Activated CD4-positive, CD25-positive, alpha-beta regulatory T cell treated with anti-CD3 and anti-CD28 coated beads, Interleukin-2, amount 50 U/mL, for 24 hours (primary cell): ENCODE results near the gene FAM228A.
"Not testable (repeated sequence)": the region's sequence is repeated elsewhere in the genome, so short reads cannot be mapped to it uniquely, and the experiment has no call there.

Experiments
- ATAC-seq, 2 donors: fragments of 150-1000 bp; cut with Tn5 transposase; one replicate each; pipeline ENCODE4 v1.10.0; 2021; ENCODE audit warnings: mild to moderate bottlenecking in 1 of 2, moderate library complexity in 1 of 2

Gene FAM228A

GRCh38 chr2:24191848-24192247 is 17.0 kb downstream of the FAM228A start:
- ATAC-seq = no peak

- ATAC-seq = not testable (repeated sequence)
Observed at GRCh38 chr2:24197213-24197612, 22.4 kb downstream of the FAM228A start.

GRCh38 chr2:24199968-24200590 is 25.2 kb downstream of the FAM228A start:
- ATAC-seq = no peak

GRCh38 chr2:24200799-24201198 is 25.9 kb downstream of the FAM228A start:
- ATAC-seq = no peak

- ATAC-seq = no peak
Observed at GRCh38 chr2:24203029-24203786, 28.4 kb downstream of the FAM228A start.

- ATAC-seq = no peak
Observed at GRCh38 chr2:24203787-24204150, 28.9 kb downstream of the FAM228A start.

- ATAC-seq = no peak
Observed at GRCh38 chr2:24204505-24204904, 29.7 kb downstream of the FAM228A start.

- no peak for ATAC-seq
Observed at GRCh38 chr2:24205131-24205530, 30.3 kb downstream of the FAM228A start.

- ATAC-seq = no peak
Observed at GRCh38 chr2:24206242-24206641, 31.4 kb downstream of the FAM228A start.

- ATAC-seq = no peak
Observed at GRCh38 chr2:24206714-24207113, 31.9 kb downstream of the FAM228A start.

GRCh38 chr2:24207359-24207758 is 32.5 kb downstream of the FAM228A start:
- ATAC-seq = no peak

- no peak for ATAC-seq
Observed at GRCh38 chr2:24208490-24208889, 33.6 kb downstream of the FAM228A start.

GRCh38 chr2:24209389-24210105 is 34.7 kb downstream of the FAM228A start:
- ATAC-seq = no peak

GRCh38 chr2:24210106-24210455 is 35.2 kb downstream of the FAM228A start:
- ATAC-seq = no peak

GRCh38 chr2:24210723-24211122 is 35.9 kb downstream of the FAM228A start:
- ATAC-seq = no peak

GRCh38 chr2:24211408-24211807 is 36.6 kb downstream of the FAM228A start:
- no peak for ATAC-seq

- ATAC-seq = peak; percentile 92 to 98
Observed at GRCh38 chr2:24214880-24215279, 40.0 kb downstream of the FAM228A start.

- ATAC-seq = no peak
Observed at GRCh38 chr2:24220554-24221291, 45.9 kb downstream of the FAM228A start.

- ATAC-seq = no peak
Observed at GRCh38 chr2:24221343-24222050, 46.6 kb downstream of the FAM228A start.

- no peak for ATAC-seq
Observed at GRCh38 chr2:24222946-24223345, 48.1 kb downstream of the FAM228A start.

- no peak for ATAC-seq
Observed at GRCh38 chr2:24225499-24226242, 50.8 kb downstream of the FAM228A start.

- ATAC-seq = no peak
Observed at GRCh38 chr2:24228470-24228869, 53.6 kb downstream of the FAM228A start.
